NCI-H2029 (cell line): ENCODE results near the gene ANTKMT.

Experiments used
- DNase-seq: peaks from one replicate; lab custom pipeline; 2025; lab: John Stamatoyannopoulos, UW

ANTKMT gene

GRCh38 chr16:715477-716199 is 5.3 kb upstream of the ANTKMT start:
- DNase-seq = no peak

DNA sequence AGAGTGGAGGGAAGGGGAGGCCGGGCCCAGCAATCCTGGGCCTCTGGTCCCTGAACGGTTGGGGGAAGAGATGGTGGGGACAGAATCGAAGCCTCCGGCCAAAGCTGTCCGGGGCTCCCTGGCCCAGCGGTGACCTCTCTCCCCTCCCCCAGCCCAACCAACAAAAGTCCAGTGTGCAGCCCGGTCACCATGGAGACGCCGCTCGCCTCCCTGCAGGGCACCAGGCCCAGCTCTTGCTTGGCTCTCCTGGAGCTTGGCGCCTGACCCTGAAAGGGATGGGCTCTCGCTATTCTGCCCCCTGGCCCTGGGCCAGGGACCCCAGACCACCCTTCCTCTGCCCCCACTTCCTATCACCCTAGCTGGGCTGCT is 4.8 kb upstream of the ANTKMT start:
- no peak for DNase-seq

GRCh38 chr16:716768-717325 is 4.1 kb upstream of the ANTKMT start:
- DNase-seq = no peak

DNA sequence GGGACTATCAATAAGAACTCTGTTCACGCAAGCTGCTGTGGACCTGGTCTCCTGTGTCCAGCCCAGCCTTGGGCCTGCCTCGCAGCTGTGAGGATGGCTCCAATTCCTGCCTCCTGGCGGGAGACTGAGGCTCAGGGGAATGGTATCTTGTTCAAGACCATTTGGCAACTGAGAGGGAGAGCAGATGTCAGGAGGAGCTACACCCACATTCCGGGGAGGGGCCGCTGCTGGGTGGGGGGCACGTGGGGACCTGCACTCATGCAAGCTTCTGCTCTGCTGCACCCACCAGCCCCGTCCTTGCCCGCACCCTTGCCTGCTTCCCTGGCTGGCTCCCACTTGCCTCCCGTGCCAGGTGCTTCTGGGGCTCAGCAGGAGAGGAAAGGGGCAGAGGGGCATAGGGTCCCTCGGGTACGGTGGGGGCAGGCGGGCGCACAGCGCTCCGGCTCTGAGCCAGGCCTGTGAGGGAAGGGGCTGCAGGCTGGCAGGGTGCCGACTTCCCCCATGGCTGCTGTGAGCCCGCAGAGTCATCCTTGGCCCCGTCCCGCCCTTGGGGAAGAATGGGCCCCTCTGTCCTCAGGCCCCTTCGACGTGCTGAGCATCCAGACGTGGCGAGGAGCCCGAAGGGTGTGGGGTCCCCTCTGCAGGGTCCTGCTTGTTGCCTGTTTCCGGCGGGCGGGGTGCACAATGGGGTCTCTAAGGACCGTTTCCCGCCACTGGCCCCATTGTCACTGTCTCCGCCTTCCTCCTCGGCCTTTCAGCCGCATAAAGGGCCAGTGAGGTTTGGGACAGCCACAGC is 3.3 kb upstream of the ANTKMT start:
- no peak for DNase-seq

DNA sequence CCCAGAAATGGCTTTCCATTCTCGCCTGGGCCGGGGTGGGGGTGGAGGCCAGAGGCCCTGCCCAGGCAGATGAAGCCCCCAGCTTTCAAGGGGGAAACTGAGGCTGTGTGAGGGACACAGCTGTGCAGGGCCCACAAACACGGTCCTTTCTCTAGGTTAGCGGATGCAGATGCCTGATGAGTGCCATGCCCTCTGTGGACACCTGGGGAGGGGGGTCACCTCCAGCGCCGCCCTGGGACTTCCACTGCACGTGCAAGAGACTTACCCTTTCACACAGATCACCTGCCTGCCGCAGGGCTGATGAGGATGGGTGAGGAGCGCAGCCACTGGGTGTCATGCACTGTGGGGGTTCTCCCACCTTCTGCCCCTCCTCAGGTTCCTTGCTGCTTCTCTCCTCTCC is 2.6 kb upstream of the ANTKMT start:
- no peak for DNase-seq

DNA sequence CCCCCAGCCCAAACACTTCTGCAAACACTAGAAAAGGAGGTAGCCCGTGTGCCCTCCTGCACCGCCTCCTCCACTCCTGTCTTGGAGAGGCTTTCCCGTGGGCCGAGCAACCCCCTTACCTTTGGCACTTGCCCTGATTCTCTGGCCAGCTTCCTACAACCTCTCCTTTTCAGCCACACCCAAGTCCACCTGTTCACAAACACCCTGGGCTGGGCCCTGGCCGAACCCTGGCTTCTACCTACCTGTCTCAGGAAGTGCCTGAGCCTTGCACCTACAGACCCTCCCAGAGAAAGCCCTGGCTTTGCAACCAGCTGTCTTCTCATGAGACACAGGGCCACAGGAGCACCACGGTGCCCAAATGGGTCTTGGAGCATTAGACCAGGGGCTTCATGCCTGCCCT is 2.0 kb upstream of the ANTKMT start:
- DNase-seq = no peak

DNA sequence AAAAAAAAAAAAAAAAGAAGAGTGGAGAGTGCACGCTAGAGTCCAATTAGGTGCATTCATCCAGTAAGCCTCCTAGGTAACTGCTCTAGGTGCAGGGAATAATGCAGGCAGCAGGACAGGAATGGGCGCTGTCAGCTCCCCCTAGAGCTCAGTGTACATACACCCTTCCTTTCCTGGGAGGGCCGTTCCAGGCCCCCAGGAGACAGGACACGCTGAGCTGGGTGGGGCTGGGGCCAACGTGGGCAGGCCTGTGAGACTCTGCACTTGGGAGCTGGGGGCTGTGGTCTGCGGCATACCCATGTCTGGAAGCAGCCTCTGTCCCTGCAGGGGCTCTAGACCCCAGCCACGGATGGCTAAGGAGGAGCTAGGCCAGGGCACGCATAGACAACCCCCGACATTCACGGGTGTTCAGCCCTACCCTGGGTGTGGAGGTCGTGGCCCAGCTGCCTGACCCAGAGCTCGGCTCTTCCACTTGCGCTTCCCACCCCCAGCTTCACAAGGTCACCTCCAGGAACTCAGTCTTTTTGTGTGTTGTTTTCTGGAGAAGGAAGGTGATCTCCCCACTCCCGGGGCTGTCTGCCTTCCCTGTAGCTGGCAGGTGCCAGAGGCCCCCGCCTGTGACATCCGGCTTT is 1.0 kb upstream of the ANTKMT start:
- no peak for DNase-seq

DNA sequence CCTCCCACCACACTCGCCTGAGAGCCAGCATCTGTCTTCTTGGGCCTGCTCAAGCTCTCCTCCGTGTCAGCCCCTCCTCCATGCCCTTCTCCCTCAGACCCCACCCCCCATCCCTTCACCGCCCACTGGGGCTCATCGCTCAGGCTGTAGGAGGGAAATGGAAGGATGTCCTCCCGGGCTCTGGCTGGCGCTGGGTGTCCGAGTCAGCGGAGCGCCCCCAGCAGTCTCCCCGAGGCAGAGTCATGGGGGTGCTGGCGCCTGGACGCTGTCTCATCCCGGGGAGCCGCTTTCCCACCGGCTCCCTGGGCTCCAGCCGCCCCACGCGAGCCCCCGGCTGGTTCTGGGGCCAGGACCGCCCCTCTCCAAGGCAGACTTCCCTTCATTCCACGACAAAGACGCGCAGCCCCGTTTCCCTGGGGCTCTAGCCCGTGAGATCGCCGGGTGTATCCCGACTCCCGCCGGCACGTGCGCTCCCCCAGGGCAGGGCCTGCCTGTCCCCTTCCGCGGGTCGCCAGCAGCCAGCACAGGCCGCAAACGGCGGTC is 428 bp upstream of the ANTKMT start:
- peak; percentile 29 for DNase-seq

GRCh38 chr16:721765-722540 is 1.0 kb downstream of the ANTKMT start:
- DNase-seq = no peak

GRCh38 chr16:722835-723633 is 2.1 kb downstream of the ANTKMT start:
- DNase-seq = no peak

- DNase-seq = no peak
These were observed 2.7 kb downstream of the ANTKMT start for GRCh38 chr16:723695-724094.

DNA sequence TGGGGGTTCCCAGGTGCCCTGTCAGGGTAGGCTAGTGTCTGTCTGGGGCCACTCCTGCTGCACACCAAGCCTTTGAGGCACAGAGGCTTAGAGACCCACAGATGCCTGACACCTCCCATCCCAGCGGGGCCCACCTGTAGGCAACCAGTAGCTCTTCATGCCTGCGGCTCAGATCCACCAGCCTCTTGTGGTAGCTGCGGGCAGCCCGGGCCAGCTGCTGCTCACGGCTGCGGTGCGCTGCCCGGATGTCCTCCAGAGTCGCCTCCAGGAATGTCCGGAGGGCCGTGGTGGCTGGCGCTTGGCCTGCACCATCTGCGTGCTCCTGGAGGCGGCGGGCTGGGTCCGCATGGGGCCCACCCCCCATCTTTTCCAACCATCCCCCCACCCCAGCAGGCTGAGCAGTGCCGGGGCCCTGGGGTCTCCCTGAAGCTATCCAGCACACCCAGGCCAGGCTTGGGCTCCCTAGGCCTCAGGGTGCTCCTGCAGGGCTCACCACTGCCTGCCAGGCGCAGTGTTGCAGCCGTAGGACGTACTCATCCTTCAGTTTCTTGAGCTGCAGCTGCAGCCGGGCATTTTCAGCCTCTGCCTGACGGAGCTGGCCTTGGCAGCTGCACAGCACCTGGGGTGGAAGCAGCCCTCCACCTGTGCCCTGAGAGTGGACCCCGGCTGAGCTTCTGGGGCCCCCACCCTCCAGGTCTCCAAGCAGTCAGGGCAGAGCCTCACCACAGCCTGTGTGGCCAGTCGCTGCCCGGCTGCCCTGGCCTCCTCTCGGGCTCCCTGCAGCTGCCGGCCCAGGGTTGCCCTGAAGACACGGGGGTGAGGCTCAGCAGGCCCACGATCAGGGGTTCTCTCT is 3.5 kb downstream of the ANTKMT start:
- DNase-seq = no peak

- no peak for DNase-seq
These were observed 4.1 kb downstream of the ANTKMT start for GRCh38 chr16:725041-725376.

DNA sequence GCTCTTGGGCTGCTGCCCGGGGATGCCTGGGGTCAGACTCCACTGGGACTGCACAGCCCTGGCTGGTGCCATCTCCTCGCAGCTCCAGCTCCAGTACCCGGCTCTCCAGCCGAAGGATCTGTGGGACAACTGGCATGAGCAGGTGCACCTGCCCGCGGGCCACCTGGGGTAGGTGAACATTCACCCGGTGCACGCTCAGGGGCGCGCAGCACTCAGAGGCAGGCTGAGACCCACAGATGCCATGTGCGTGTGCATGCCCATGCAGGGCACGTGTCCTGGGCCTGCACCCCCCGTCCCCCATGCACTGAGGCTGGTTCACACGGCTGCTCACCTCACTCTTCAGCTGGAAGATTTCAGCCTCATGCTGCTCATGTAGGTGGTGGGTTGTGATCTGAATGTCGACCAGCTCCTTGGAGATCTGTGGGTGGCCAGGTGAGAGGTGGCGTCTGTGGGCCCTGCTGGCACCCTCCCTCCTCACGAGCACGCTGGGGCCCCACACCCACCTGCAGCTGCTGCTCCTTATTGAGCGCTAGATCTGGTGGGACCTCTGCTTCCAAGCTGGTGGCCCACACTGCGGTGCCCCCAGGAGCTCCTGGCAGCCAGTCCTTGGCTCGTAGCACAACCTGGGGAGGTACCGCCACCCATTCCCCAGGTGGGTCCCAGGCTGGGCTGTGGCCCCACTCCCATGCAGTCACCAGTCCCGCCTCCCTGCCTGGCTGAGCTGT is 4.7 kb downstream of the ANTKMT start:
- DNase-seq = no peak

- no peak for DNase-seq
These were observed 5.2 kb downstream of the ANTKMT start for GRCh38 chr16:726188-726437.

DNA sequence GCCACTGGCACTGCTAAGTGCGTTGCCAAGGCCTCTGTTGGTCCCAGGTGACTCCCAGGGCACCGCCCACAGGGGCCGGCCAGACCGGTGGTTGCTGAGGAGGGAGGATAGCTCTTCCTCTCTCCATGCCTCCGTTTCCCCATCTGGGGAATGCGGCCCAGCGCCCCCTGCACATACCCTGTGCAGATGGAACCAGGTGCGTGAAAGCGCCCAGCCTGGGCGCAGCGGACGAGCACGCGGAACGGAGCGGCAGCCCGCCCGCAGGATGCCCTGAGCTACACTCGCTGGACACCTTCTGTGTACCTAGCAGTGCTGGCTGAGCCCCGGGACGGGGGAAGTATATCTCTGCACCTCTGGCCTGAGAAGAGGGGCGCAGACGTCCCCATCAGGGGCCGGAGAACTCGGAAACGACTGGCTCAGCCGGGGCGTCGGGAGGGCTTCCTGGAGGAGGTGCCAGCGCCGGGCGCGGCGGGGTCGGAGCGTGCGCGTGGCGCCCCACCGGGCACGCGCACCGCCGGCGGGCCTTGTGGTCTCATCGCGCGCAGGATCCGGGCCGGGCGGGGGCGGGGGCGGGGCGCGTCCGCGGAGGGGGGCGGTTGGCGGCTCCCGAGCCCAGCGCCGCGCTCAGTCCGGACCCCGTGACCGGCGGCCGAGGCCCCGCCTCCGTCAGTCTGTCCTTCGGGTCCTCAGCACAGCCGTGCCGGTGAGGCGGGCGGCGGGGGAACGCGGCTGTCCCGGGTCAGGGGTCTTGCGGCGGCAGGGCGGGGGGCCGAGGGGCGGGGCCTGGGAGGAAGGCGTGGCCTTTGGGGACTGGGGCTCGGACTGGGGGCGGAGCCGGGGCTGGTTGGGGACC is 5.7 kb downstream of the ANTKMT start, which contains the start of the genes CCDC78 and HAGHL:
CCDC78 (minus strand) TSS at position 6 of the 853 bp plus-strand sequence. CDS start 76 bp downstream, outside the sequence.
HAGHL (plus strand) TSS at position 669 of the 853 bp plus-strand sequence. CDS start 404 bp downstream, outside the sequence.
- no peak for DNase-seq

DNA sequence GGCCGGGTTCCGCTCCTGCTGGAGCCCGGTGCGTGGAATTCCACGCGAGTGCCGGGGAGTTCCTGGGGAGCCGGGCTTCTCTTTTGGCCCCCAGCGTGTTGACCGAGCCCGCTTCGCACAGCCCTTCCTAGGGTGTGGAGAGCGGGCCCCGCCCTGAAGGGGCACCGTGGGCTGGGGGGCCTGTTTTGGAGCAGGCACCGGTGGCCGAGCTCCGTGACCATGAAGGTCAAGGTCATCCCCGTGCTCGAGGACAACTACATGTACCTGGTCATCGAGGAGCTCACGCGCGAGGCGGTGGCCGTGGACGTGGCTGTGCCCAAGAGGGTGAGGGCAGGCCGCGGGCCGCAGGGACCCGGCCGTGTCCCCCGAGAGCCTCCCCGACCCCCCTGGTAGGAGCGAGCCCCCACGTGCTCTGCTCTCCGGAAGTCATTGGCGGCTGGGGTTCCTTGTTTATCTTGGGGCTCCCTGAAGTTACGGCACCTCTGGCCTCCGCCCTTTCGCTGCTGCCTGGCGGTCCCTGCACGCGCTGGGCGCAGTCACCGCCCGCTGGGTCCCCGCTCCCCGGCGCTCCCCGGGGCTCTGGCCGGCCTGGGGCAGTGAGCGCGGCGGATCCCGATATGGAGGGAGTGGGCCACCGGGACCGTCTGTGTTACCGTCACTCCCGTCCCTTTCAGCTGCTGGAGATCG is 6.5 kb downstream of the ANTKMT start:
- no peak for DNase-seq
